Lung (tissue), 12 donors: ENCODE results near the gene FXYD7. TPM values are rescaled to one million over a fixed set of nuclear protein-coding genes. Genes with fewer than 3 reads are reported as not detected.

ENCODE experiments used
- ATAC-seq: fragments of 200-7000 bp; cut with Tn5 transposase; one replicate; pipeline ENCODE4 v1.9.1; 2020; ENCODE audit warnings: moderate number of reproducible peaks; ENCODE audit not compliant: insufficient read depth, low FRiP score
- DNase-seq, 3 donors: peaks; one replicate each; pipeline ENCODE4 v3.0.0-alpha.2; 2013 to 2017
- H3K27ac ChIP-seq, 2 donors: one replicate each; pipeline ENCODE4 v1.5.1; 2013; ENCODE audit warnings: mild to moderate bottlenecking in 2 of 2, moderate library complexity in 2 of 2, control low read depth in 1 of 2, inconsistent platforms in 1 of 2, low read depth in 1 of 2, low read length in 1 of 2
- H3K27me3 ChIP-seq, 3 donors: one replicate each; pipeline ENCODE4 v1.5.1; 2013; ENCODE audit warnings: low read length in 2 of 3; ENCODE audit not compliant: control insufficient read depth in 3 of 3, insufficient read depth in 3 of 3
- H3K36me3 ChIP-seq, 4 donors: one replicate each; pipeline ENCODE4 v1.5.1; 2013; ENCODE audit warnings: low read length in 4 of 4, mild to moderate bottlenecking in 1 of 4, moderate library complexity in 1 of 4; ENCODE audit not compliant: control insufficient read depth in 4 of 4, insufficient read depth in 4 of 4
- H3K4me1 ChIP-seq, 5 donors: one replicate each; pipeline ENCODE4 v1.5.1; 2013; ENCODE audit warnings: low read length in 5 of 5, mild to moderate bottlenecking in 2 of 5, moderate library complexity in 1 of 5; ENCODE audit not compliant: control insufficient read depth in 5 of 5, insufficient read depth in 5 of 5
- H3K4me3 ChIP-seq: one replicate; pipeline ENCODE4 v1.5.1; 2013; ENCODE audit warnings: mild to moderate bottlenecking, control low read depth, moderate library complexity
- H3K9ac ChIP-seq, 2 donors: one replicate each; pipeline ENCODE4 v1.5.1; 2013; ENCODE audit warnings: low read length in 2 of 2, control low read depth in 1 of 2; ENCODE audit not compliant: insufficient read depth in 1 of 2
- H3K9me3 ChIP-seq, 4 donors: one replicate each; pipeline ENCODE4 v1.5.1; 2013; ENCODE audit warnings: low read length in 3 of 4, mild to moderate bottlenecking in 1 of 4, moderate library complexity in 1 of 4; ENCODE audit not compliant: control insufficient read depth in 4 of 4, insufficient read depth in 3 of 4
- WGBS, 2 donors: extraction: QIAGEN DNeasy Blood & Tissue Kit; methylation state at CpG; one replicate each; pipeline ENCODE4 v1.1.7; 2013; 5-methylcytosine and 5-hydroxymethylcytosine counted together
- polyA plus RNA-seq, 2 donors: library from polyadenylated mRNA; stranded (reverse); fragments of 200-250 nt; gene quantifications; one replicate each; pipeline ENCODE4 v1.2.1, GENCODE V29; 2013
- total RNA-seq, 2 donors: library from RNA; depleted of rRNA in 1 of 2; stranded (reverse); fragments of >200 nt in 1 of 2; gene quantifications; one replicate each; pipeline ENCODE4 v1.2.1, GENCODE V29; 2014 to 2021
- TF ChIP-seq, protein P1 (sequence below): IDR thresholded peaks from 2 replicates; pipeline ENCODE4 v1.5.1; 2012; ENCODE audit warnings: mild to moderate bottlenecking; ENCODE audit errors: control extremely low read depth, extremely low read depth
- donor health status: control.
- donor health status: control.
- donor health status: Bipolar disorder and iron deficiency.
- donor health status: healthy.
- donor health status: DM: yes; HTN: yes; CAD: no.

FXYD7 gene
- total and polyA plus RNA-seq, 4 donors = 0.31 to 0.39 TPM; not detected in 2

GRCh38 chr19:35174226-35174625, 31.2 kb downstream of the FXYD7 start:
- WGBS, 2 donors = 90 to 91% methylated on average over 6 of the region's 6 CpGs
- ATAC-seq (no peak), DNase-seq (no peak)
- Histone ChIP-seq H3K4me3 (no peak overlapping the region), H3K9ac (no peak overlapping the region), H3K27ac (no peak overlapping the region), H3K4me1 (peaks cover 0 to 2% (median 0%) of the 10 kb centered on the region in 5 donors), H3K36me3 (peaks cover 0 to 7% (median 0%) of the 10 kb centered on the region in 4 donors), H3K27me3 (no peaks in the 10 kb centered on the region), H3K9me3 (no peaks in the 10 kb centered on the region)
- TF ChIP-seq, protein P1, sequence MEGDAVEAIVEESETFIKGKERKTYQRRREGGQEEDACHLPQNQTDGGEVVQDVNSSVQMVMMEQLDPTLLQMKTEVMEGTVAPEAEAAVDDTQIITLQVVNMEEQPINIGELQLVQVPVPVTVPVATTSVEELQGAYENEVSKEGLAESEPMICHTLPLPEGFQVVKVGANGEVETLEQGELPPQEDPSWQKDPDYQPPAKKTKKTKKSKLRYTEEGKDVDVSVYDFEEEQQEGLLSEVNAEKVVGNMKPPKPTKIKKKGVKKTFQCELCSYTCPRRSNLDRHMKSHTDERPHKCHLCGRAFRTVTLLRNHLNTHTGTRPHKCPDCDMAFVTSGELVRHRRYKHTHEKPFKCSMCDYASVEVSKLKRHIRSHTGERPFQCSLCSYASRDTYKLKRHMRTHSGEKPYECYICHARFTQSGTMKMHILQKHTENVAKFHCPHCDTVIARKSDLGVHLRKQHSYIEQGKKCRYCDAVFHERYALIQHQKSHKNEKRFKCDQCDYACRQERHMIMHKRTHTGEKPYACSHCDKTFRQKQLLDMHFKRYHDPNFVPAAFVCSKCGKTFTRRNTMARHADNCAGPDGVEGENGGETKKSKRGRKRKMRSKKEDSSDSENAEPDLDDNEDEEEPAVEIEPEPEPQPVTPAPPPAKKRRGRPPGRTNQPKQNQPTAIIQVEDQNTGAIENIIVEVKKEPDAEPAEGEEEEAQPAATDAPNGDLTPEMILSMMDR = no peak

GRCh38 chr19:35176181-35176570, 33.1 kb downstream of the FXYD7 start:
- H3K9ac ChIP-seq = no peak overlapping the region
- no peak overlapping the region for H3K27ac ChIP-seq
- no peak overlapping the region for H3K4me3 ChIP-seq
- 76 to 86% methylated on average over 3 of the region's 3 CpGs for WGBS, 2 donors
- no peaks in the 10 kb centered on the region for H3K36me3 ChIP-seq
- H3K9me3 ChIP-seq = no peaks in the 10 kb centered on the region
- no peak for DNase-seq
- TF ChIP-seq, protein P1 = no peak
- no peaks in the 10 kb centered on the region for H3K27me3 ChIP-seq
- H3K4me1 ChIP-seq = peaks cover 0 to 2% (median 0%) of the 10 kb centered on the region in 5 donors
- ATAC-seq = no peak

DNA sequence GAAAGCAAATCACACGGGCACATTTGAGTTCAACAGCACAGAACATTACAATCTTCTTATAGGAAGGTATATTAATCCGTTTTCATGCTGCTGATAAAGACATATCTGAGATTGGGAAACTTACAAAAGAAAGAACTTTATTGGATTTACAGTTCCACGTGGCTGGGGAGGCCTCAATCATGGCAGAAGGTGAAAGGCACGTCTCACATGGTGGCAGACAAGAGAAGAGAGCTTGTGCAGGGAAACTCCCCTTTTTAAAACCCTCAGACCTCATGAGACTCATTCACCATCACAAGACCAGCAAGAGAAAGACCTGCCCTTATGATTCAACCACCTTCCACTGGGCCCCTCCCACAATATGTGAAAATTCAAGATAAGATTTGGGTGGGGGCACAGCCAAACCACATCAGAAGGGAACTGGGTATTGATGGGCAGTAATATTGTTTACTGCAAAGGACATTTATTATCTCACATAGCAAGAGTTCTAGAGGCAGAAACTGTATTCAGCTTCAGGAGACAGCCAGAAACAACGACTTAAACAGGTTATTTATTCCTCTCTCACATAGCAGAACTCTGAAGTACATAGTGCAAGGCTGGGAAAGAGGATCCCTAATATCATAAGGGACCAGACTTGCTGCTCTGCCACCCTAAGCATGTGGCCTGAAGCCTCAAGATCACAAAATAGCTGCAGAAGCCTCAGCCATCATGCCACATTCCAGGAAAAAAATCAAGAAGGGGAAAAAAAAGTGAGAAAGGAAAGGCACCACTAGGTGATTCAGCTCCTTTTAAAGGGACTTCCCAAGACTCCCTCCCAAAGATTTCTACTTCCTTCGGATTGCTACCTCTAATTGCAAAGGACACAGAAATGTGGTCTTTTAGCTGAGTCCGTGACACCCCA, 34.6 kb downstream of the FXYD7 start:
- H3K36me3 ChIP-seq = no peaks in the 10 kb centered on the region

More for the DNA sequence above, 34.6 kb downstream of the FXYD7 start:
- TF ChIP-seq, protein P1 = no peak
- H3K27me3 ChIP-seq = no peaks in the 10 kb centered on the region
- no peak overlapping the region for H3K27ac ChIP-seq
- DNase-seq = no peak
- no peaks in the 10 kb centered on the region for H3K9me3 ChIP-seq
- H3K4me1 ChIP-seq = peaks cover 0 to 2% (median 0%) of the 10 kb centered on the region in 5 donors
- ATAC-seq = no peak
- no peak overlapping the region for H3K9ac ChIP-seq
- WGBS, 2 donors = 81 to 83% methylated on average over 7 of the region's 7 CpGs
- H3K4me3 ChIP-seq = no peak overlapping the region
